Lower lobe of right lung (tissue), 2 donors: ENCODE data around the gene CLDN9. TPM values are rescaled to one million over a fixed set of nuclear protein-coding genes. Genes with fewer than 3 reads are reported as not detected.

ENCODE experiments used
- ATAC-seq, 2 donors: fragments of 200-7000 bp; cut with Tn5 transposase; one replicate each; pipeline ENCODE4 v1.9.1; 2020 to 2022; ENCODE audit warnings: mild to moderate bottlenecking in 2 of 2, moderate library complexity in 2 of 2
- DNase-seq: peaks from one replicate; pipeline ENCODE4 v3.0.0-alpha.2; 2020
- H3K27ac ChIP-seq: fragments of 200-600 bp; one replicate; pipeline ENCODE4 v1.8.0; 2022
- H3K27me3 ChIP-seq: fragments of 200-600 bp; one replicate; pipeline ENCODE4 v1.8.0; 2022; ENCODE audit warnings: low read depth
- H3K36me3 ChIP-seq: fragments of 200-600 bp; one replicate; pipeline ENCODE4 v1.8.0; 2022; ENCODE audit warnings: mild to moderate bottlenecking
- H3K4me1 ChIP-seq: fragments of 200-600 bp; one replicate; pipeline ENCODE4 v1.8.0; 2022
- H3K4me3 ChIP-seq: fragments of 200-600 bp; one replicate; pipeline ENCODE4 v1.8.0; 2022; ENCODE audit warnings: mild to moderate bottlenecking
- H3K9me3 ChIP-seq: fragments of 200-600 bp; one replicate; pipeline ENCODE4 v1.8.0; 2022
- intact Hi-C: fragments of 100-400 bp; cut with DNase I; formaldehyde crosslinking; loops from one replicate; pipeline ENCODE4 v1.11.0; 2022
- total RNA-seq: library from RNA; stranded (reverse); fragmentation: NEBNext Ultra II Directional; extraction: Animal tissue kit (Norgen Biotek cat#: 25700); gene quantifications from one replicate; pipeline ENCODE4 v1.2.1, GENCODE V29; 2021
- TF ChIP-seq, protein P1 (sequence below): fragments of 200-600 bp; IDR thresholded peaks from one replicate; pipeline ENCODE4 v1.8.0; 2022; ENCODE audit warnings: antibody characterized with exemption, mild to moderate bottlenecking
- donor health status: DM: no; HTN: yes; CAD: no; lungs with severe emphysema.

Gene CLDN9
- total RNA-seq, 1 donor from 2014 or later = 1.0 TPM

DNA sequence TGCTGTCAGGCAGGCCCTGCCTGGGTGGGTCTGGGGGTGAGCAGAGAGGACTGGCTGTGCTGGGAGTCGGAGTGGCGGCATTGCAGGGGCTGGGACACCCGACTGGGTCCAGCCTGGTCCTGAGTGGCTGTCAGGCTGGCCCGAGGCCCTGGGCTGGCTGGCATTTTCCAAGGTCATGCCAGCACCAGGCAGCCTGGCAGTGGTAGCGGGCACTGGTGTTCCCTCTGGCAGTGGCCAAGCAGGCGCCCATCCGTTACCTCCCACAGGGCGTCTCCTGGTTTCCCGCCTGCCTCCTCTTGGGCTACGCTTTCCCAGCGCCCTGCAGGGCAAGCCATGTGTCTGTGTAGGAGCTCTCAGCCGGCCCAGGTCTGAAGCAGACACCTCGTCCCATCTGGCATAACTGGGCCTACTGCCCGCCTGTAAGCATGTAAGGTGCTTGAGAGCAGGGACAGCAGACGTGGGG lies 26.8 kb upstream of the CLDN9 start:
- Histone ChIP-seq H3K27ac (no peak overlapping the region), H3K27me3 (peaks cover 9% of the 10 kb centered on the region), H3K36me3 (no peaks in the 10 kb centered on the region), H3K4me3 (no peak overlapping the region), H3K9me3 (no peaks in the 10 kb centered on the region), H3K4me1 (peaks cover 14% of the 10 kb centered on the region)
- DNase-seq = no peak
- no peak for ATAC-seq
- intact Hi-C loops = no loop called here
- TF ChIP-seq, protein P1, sequence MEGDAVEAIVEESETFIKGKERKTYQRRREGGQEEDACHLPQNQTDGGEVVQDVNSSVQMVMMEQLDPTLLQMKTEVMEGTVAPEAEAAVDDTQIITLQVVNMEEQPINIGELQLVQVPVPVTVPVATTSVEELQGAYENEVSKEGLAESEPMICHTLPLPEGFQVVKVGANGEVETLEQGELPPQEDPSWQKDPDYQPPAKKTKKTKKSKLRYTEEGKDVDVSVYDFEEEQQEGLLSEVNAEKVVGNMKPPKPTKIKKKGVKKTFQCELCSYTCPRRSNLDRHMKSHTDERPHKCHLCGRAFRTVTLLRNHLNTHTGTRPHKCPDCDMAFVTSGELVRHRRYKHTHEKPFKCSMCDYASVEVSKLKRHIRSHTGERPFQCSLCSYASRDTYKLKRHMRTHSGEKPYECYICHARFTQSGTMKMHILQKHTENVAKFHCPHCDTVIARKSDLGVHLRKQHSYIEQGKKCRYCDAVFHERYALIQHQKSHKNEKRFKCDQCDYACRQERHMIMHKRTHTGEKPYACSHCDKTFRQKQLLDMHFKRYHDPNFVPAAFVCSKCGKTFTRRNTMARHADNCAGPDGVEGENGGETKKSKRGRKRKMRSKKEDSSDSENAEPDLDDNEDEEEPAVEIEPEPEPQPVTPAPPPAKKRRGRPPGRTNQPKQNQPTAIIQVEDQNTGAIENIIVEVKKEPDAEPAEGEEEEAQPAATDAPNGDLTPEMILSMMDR = no peak

DNA sequence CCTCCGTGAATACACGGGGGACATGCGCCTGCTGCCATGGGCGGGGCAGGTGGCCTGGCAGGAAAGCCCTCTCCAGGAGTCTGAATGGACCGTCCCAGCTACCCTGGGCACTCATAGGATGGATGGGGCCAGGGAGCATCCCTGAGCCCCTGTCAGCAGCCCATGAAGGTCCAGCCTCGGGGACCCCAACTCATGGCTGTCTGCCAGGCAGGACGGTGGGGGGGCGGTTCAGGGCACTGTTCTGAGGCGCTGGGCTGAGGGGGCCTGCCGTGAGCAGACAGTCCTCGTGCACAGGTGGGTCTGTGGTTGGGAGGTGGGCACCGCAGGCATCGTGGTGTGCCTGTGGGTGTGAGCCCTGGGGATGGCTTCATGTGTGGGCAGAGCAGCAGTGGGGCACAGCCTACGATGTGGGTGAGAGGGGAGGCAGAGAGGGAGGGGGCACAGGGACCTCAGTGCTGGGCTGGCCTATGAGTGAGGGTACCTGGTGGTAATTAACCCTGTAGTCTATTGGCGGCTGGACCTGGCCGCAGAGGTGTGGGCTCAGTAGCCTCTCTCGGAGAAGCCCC lies 26.0 kb upstream of the CLDN9 start:
- DNase-seq (no peak), ATAC-seq (no peak)
- intact Hi-C loops = no loop called here
- TF ChIP-seq, protein P1 = no peak
- Histone ChIP-seq H3K27me3 (peaks cover 9% of the 10 kb centered on the region), H3K4me3 (no peak overlapping the region), H3K9me3 (no peaks in the 10 kb centered on the region), H3K27ac (no peak overlapping the region), H3K36me3 (no peaks in the 10 kb centered on the region), H3K4me1 (peaks cover 11% of the 10 kb centered on the region)

DNA sequence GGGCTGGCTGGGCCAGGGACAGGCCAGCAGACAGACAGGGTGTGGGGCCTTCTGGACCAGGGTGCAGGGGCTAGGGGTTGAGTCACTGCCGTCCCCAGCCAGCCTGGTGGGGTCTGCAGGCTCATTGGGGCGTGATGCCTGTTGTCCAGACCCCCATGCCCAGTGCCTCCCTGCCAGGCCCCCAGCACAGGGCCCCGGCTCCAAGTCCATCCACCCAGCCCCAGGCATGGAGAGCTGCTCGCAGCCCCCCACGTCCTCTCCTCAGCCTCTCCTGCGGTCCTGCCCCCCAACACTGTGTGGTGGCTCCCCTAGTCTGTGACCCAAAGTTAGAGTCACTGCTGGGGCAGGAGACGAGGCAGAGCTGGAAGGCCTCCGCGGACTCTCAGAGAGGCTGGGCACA lies 25.4 kb upstream of the CLDN9 start:
- ATAC-seq (no peak), DNase-seq (no peak)
- intact Hi-C loops = no loop called here

DNA sequence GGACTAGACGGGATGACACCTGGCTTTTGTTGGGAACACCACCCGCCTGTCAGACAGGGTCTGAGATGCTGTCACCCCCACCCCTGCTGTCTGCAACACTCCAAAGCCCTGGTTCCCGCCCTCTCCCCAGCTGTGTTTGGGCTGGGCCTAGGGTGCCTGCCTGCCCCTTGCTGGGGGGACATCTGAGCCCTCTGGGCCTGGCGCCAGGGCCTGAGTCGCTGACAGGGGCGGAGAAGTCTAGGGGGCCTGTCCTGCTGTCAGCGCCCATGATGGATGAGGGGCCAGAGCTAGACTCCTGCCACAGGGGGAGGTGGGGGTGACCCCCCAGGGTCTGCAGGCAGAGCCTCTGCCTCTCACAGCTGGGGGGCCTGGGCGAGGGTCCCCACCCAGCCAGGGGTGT lies 24.9 kb upstream of the CLDN9 start:
- Histone ChIP-seq H3K36me3 (no peaks in the 10 kb centered on the region), H3K4me3 (no peak overlapping the region), H3K27ac (no peak overlapping the region), H3K27me3 (peaks cover 9% of the 10 kb centered on the region), H3K4me1 (peaks cover 11% of the 10 kb centered on the region), H3K9me3 (no peaks in the 10 kb centered on the region)
- DNase-seq (no peak), ATAC-seq (no peak)
- intact Hi-C loops = no loop called here
- TF ChIP-seq, protein P1 = no peak

More for the DNA sequence above, 25.4 kb upstream of the CLDN9 start:
- Histone ChIP-seq H3K27me3 (peaks cover 9% of the 10 kb centered on the region), H3K36me3 (no peaks in the 10 kb centered on the region), H3K4me1 (peaks cover 11% of the 10 kb centered on the region), H3K4me3 (no peak overlapping the region), H3K9me3 (no peaks in the 10 kb centered on the region), H3K27ac (no peak overlapping the region)
- TF ChIP-seq, protein P1 = no peak

DNA sequence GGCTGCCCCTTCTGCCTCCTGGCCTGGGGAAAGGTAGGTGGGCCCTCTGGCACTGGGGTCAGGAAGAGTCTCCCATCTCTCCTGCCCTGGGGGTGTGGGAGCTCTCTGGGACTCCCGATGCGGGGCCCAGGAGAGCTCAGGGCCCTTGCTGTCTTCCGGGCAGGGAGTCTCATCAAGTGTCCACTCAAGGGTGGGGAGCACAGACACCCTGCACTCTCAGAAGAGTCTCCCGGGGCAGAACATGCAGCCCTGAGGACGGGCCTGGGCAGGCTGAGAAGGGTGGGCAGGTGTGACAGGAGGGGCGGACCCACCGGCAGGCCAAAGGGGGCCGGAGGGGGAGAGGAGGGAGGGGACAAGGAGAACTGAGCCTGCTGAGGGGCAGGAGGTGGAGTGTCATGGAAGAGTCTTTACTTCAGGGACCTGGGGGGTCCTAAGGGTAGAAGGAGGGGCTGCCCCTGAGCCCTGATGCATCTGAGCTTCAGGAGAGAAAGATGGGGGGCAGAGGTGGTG lies 24.1 kb upstream of the CLDN9 start:
- intact Hi-C loops = no loop called here
- H3K27me3 ChIP-seq = peaks cover 9% of the 10 kb centered on the region
- H3K36me3 ChIP-seq = no peaks in the 10 kb centered on the region
- TF ChIP-seq, protein P1 = no peak
- ATAC-seq (no peak), DNase-seq (no peak)
- H3K4me1 ChIP-seq = peaks cover 6% of the 10 kb centered on the region
- no peak overlapping the region for H3K27ac ChIP-seq
- H3K9me3 ChIP-seq = no peaks in the 10 kb centered on the region
- no peak overlapping the region for H3K4me3 ChIP-seq
